GM18502 (cell line): ENCODE results near the gene NMUR2.

ENCODE experiments used
- ATAC-seq: cut with Tn5 transposase; IDR thresholded peaks from one replicate; pipeline ENCODE4 v1.9.1; 2021; ENCODE audit warnings: mild to moderate bottlenecking; ENCODE audit not compliant: unreplicated experiment, poor library complexity

NMUR2 gene

DNA sequence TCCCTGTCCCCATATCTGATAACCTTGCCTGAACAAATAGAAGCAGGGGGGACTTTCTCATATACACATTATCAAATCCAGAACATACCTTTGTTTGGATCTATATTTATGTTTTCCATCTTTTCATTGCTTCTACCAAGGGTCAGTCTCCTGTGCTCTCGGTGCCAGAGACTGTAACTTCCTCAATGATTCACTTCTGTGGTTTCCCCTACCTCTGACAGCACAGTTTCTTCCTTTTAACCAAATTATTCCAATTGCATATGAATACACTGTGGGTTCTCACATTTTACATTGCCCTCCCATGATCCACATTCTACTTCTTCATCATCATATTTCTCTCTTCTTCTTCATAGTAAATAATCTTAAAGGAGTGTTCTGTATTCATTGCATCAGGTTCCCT is 32.2 kb downstream of the NMUR2 start:
- no peak for ATAC-seq

DNA sequence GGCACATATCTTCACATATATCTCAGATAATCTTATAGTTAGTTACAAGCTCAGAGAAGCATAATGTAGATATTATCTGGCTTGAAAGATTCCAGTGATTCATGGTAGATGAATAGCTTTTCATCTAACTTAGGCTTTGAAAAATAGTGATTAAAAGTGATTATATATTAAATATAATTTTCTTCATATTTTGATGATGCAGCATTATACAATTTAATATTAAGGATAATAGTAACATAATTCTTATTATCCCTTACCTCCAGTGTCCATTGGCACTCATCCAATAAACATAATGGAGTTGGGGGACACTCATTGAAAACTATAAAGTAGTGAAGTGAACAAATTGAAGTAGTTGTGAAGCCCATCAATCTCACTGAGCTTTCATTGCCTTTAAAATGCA is 35.8 kb downstream of the NMUR2 start:
- no peak for ATAC-seq

DNA sequence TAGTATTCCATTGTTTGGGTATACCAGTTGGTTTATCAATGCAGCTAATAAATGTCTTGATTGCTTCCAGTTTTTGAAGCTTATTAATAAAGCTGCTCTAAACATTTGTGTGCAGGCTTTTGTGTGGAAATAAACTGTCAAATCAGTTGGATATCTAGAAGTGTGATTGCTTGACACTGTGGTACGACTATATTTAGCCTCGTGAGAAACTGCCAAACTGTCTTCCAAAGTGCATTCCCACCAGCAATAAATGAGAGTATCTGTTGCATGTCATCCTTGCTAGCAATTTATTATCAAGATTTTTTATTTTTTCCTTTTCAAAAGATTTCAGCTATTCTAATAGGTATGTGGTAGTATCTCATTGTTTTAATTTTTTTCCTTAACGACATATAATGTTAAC is 37.5 kb downstream of the NMUR2 start:
- ATAC-seq: no peak

DNA sequence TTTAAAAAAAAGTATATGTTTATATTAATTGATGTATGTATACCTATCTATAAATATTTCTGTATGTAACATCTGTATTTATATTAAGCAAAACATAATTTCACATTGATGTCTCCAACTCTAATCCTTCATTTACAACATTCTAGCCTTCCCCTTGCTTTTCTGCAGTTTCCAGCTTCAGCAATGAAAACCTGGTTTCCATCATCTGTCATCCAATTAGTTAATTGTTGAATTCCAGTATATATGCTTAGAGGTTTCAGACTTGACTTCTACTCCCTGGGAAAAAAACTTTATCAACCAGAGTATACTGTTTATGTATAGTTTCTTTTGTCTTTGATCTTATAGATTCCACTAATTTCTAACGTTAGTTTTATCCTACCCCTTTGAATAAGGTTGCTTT is 38.4 kb downstream of the NMUR2 start:
- ATAC-seq: no peak

DNA sequence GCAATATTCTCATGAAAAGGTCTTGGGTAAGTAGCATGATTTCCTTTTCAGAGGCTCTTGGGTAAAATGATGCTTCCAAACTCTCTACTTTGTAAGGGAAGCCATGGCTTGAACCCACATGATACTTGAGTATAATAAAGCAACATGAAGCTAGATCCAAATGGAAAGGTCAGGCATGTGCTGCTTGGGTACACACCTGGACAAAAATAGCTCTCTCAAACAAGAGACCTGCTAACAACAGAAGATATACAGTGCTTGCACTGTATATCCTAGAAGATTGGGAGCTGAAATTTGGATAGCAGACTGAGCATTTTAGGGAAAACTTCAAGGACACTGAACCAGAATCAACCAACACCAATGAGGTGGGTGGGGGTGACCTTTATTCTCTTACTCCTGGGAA is 40.2 kb downstream of the NMUR2 start:
- ATAC-seq: no peak

DNA sequence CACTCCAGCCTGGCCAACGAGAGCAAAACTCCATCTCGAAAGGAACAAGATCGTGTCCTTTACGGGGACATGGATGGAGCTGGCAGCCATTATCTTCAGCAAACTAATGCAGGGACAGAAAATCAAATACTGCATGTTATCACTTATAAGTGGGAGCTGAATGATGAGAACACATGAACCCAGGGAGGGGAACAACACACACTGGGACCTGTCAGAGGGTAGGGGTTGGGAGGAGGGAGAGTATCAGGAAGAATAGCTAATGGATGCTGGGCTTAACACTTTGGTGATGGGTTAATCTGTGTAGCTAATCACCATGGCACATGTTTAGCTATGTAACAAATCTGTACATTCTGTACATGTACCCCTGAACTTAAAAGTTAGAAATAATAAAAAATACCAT is 40.9 kb downstream of the NMUR2 start:
- no peak for ATAC-seq

DNA sequence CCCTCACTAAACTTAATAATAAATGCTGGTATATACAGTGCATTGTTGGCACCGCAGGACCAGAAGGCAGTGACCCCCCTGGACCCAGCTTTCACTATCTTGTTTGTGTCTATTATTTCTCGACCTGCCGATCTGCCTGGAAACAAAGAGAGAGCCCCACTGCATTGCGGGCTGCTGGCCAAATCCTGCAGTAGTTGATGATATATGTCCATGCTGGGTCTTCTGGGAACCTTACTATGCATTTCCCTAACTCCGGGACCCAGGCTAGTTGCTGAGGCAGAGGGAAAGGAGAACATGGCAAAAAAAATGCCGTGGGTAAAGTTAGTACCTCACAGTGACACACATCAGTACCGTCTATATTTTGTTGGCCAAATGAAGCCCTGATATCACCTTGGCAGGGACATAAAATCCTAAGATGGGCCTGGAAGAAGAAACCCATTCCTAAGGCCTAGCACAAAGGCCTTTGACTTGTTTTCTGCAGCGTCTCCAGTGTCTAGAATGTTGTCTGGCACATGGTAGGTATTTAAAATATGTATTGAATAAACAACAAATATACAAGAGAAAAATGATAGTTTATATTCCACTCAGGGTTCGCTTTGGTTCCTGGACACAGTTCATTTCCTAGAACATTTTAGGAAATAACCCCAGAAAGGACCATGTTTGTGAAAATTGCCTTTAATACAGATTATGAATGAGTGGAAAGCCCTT is 46.1 kb downstream of the NMUR2 start:
- no peak for ATAC-seq

DNA sequence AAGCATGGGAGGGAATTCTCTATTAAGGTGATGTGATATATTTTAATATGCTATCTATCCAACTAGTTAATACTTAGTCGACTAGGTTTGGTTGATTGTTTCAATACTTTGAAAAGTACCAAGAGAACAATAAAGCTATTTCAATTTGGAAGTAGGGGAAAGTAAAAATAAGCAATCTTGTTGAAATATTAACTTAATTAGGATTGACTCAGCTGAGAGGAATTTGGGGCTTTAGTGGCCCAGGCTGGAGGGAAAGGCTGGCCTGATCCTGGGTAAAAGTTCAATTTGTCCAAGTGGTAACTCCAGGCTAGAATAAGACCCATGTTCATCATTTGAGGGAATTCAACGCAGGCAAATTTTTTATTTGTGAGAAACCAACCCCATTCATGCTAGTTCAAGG is 48.6 kb downstream of the NMUR2 start:
- ATAC-seq: no peak

DNA sequence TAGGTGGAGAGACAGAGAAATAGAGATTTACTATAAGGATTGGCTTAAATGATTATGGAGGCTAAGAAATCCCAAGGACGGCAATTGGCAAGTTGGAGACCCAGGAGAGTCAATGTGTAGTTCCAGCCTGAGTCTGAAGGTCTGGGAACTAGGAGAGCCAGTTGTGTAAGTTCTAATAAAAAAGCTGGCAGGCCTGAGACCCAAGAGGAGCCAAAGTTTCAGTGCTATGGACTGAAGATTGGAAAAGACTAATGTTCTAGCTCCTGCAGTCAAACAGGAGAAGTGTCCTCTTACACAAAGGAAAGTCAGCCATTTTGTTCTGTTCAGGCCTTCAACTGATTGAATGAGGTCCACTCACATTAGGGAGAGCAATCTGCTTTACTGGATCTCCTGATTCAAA is 50.0 kb downstream of the NMUR2 start:
- no peak for ATAC-seq

DNA sequence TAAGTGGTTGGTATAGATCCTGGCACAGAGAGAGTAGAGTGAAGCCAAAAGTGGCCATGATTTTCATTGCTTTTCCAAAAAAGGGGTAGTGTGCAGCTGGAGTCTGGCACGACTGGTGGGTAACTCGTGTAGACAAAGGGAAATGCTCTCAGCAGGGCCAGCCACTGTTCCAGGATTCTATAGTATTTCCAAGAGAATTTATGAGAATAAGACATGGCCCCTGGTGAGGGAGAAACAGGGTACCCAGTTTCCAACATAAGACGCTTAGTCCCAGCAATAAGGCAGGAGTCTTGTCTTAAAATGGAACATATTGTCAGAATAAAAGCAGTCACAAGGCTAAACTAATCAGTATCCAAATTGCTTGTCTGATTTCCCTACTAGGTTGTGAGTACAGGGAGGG is 52.1 kb downstream of the NMUR2 start:
- no peak for ATAC-seq

DNA sequence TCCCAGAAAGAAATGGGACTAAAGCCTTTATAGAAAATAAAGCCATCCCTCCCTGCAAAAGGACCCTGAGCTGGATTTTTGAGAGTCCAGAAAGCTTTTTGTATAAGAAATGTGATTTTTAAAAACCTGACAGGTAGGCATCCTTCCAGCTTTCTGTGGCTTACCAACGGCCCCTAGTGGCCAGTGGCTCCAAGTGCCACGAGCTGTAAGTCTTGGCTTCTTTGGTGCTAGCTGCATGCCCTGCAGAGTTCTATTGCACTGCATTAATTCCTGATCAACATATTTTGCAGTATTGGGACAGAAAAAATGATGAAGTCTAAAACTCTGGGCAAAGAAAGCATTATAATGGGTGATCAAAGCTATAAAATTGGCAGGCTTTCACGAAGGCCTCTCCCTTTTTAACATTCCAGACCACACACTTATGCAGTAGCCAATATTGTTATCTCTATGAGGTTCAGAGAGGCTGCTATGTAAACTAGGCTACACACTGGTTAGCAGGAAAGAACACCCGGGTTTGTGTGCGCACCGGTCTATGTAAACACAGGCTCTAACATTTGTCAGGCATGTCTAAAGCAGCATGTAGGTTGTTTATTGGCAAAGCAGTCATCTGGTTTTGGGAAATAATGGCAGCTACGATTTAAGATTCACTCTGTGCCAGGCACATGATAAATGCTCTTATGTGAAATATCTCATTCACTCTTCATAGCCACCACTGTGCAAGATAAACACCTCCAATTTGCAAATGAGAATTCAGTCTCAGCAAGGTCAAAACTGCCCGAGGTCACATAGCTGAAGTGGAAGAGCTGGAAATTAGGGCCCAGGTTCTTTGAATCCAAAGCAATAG is 55.2 kb downstream of the NMUR2 start:
- peak; percentile 92 for ATAC-seq
